ENCODE data around the gene NR4A1. TPM values are rescaled to one million over a fixed set of nuclear protein-coding genes. Genes with fewer than 3 reads are reported as not detected.

Gene NR4A1
- total and polyA plus RNA-seq, 9 of the 15 experiments (the other 6 are each of a cell fraction or from before 2014, with no cell fraction given) = 0.07 to 4.7 (median 1.9) TPM; not detected in 1

DNA sequence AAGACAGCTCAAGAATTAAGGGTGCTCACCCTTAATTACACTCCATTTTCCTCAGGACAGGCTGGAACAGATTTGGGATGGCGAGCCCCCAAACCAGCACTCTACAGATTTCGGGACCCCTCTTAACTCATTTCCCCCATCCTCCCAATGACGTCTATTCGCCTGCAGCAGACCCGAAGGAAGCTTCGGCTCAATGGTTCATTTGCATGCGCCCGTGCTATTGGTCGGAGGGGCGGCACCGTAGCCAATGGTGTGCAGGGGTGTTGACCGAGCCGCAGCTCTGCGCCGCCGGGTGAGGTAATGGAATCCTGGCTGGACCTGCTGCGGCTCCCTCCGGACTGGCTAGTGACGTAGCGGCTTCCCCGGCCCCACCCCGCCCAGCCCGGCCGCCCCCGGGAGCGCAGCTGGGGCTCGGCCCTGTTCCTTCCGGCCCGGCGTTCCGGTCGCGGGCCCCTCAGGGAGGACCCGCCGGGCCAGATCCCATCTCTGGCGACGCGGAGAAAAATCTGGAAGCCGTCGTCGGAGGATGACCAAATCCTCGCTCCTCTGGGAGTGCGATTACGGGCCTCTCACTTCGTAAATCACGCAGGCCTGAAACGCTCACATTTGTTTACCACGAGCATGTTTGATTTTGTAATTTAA is 18.3 kb upstream of the NR4A1 start (continued):
- TF ChIP-seq, protein P1, sequence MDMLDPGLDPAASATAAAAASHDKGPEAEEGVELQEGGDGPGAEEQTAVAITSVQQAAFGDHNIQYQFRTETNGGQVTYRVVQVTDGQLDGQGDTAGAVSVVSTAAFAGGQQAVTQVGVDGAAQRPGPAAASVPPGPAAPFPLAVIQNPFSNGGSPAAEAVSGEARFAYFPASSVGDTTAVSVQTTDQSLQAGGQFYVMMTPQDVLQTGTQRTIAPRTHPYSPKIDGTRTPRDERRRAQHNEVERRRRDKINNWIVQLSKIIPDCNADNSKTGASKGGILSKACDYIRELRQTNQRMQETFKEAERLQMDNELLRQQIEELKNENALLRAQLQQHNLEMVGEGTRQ (CRISPR knock-in tag; IDR thresholded peaks at IDR 0.05) = no peak
- TF ChIP-seq NRF1 (conservative IDR thresholded peaks at IDR 0.05 in 1 of 2, IDR thresholded peaks at IDR 0.05 in 1 of 2) (peak; percentile 88 to 89), MEF2D (tag; conservative IDR thresholded peaks at IDR 0.05; ENCODE audit: low read depth) (no peak), TAF9B (IDR thresholded peaks at IDR 0.05; ENCODE audit: partially characterized antibody) (no peak), RB1 (IDR thresholded peaks at IDR 0.05; ENCODE audit: low read depth) (peak; percentile 47; the same call in 1 of the 2 replicates), BRF1 (IDR thresholded peaks at IDR 0.05; ENCODE audit: borderline replicate concordance, extremely low read depth, insufficient read length) (no peak), ZNF398 (CRISPR knock-in tag; IDR thresholded peaks at IDR 0.05) (no peak), ZNF592 (IDR thresholded peaks at IDR 0.05) (no peak), CCNT2 (IDR thresholded peaks at IDR 0.05; ENCODE audit: borderline replicate concordance, extremely low read depth, insufficient read length, low read depth, low read length) (peak; percentile 78), ZNF766 (CRISPR knock-in tag; conservative IDR thresholded peaks at IDR 0.05) (no peak), NR2C2 (CRISPR knock-in tag; IDR thresholded peaks at IDR 0.05) (no peak), NR2C2 (tag; IDR thresholded peaks at IDR 0.05) (no peak), SMARCE1 (IDR thresholded peaks at IDR 0.05) (no peak), KLF1 (tag; IDR thresholded peaks at IDR 0.05) (0 out of 2 replicates have a peak, but pooled peaks have one; percentile 16), PHF20 (IDR thresholded peaks at IDR 0.05; ENCODE audit: partially characterized antibody) (peak; percentile 61), TBP (optimal IDR thresholded peaks at IDR 0.05; ENCODE audit: low read depth, low read length) (no peak)
- TF ChIP-seq, protein P2, sequence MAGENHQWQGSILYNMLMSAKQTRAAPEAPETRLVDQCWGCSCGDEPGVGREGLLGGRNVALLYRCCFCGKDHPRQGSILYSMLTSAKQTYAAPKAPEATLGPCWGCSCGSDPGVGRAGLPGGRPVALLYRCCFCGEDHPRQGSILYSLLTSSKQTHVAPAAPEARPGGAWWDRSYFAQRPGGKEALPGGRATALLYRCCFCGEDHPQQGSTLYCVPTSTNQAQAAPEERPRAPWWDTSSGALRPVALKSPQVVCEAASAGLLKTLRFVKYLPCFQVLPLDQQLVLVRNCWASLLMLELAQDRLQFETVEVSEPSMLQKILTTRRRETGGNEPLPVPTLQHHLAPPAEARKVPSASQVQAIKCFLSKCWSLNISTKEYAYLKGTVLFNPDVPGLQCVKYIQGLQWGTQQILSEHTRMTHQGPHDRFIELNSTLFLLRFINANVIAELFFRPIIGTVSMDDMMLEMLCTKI (IDR thresholded peaks at IDR 0.05; ENCODE audit: partially characterized antibody) = no peak
- TF ChIP-seq, protein P3, sequence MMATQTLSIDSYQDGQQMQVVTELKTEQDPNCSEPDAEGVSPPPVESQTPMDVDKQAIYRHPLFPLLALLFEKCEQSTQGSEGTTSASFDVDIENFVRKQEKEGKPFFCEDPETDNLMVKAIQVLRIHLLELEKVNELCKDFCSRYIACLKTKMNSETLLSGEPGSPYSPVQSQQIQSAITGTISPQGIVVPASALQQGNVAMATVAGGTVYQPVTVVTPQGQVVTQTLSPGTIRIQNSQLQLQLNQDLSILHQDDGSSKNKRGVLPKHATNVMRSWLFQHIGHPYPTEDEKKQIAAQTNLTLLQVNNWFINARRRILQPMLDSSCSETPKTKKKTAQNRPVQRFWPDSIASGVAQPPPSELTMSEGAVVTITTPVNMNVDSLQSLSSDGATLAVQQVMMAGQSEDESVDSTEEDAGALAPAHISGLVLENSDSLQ (IDR thresholded peaks at IDR 0.05) = 0 out of 2 replicates have a peak, but pooled peaks have one; percentile 4

All from K562 (cell line).